Kidney (tissue), 14 donors: Measurements from ENCODE around the gene PSMB5. TPM values are rescaled to one million over a fixed set of nuclear protein-coding genes. Genes with fewer than 3 reads are reported as not detected.
A peak's percentile ranks its signal among the peaks of the same experiment; 100 is the strongest.
"Not testable (repeated sequence)": the region's sequence is repeated elsewhere in the genome, so short reads cannot be mapped to it uniquely, and the experiment has no call there.

Source experiments
- DNase-seq, 5 donors: peaks; one replicate each; pipeline ENCODE4 v3.0.0-alpha.2; 2013 to 2020
- FAIRE-seq: peaks from 2 replicates; lab custom pipeline; 2012; peaks lifted over from hg19 to GRCh38; lab: Jason Lieb, UNC
- H3K27ac ChIP-seq, 2 donors: one replicate each; pipeline ENCODE4 v1.7.0; 2013; ENCODE audit warnings: low read depth in 2 of 2, low read length in 2 of 2, inconsistent platforms in 1 of 2
- H3K27me3 ChIP-seq: one replicate; pipeline ENCODE4 v1.7.1; 2013; ENCODE audit warnings: low read length, inconsistent platforms; ENCODE audit not compliant: control insufficient read depth, insufficient read depth
- H3K36me3 ChIP-seq, 3 donors: one replicate each; pipeline versions ENCODE4 v1.7.0 to v1.7.1; 2013; ENCODE audit warnings: low read length in 3 of 3, control low read depth in 1 of 3, inconsistent platforms in 1 of 3; ENCODE audit not compliant: insufficient read depth in 3 of 3, control insufficient read depth in 2 of 3
- H3K4me1 ChIP-seq, 3 donors: one replicate each; pipeline versions ENCODE4 v1.7.0 to v1.7.1; 2013; ENCODE audit warnings: low read length in 3 of 3, inconsistent platforms in 1 of 3, low read depth in 1 of 3; ENCODE audit not compliant: control insufficient read depth in 2 of 3, insufficient read depth in 2 of 3
- H3K4me3 ChIP-seq, 3 donors: one replicate each; pipeline versions ENCODE4 v1.7.0 to v1.8.1; 2013; ENCODE audit warnings: low read length in 3 of 3, control low read depth in 1 of 3, inconsistent platforms in 1 of 3
- H3K9ac ChIP-seq, 3 donors: one replicate each; pipeline versions ENCODE4 v1.7.0 to v1.7.1; 2013; ENCODE audit warnings: low read length in 3 of 3, control low read depth in 1 of 3, inconsistent platforms in 1 of 3
- H3K9me3 ChIP-seq, 3 donors: one replicate each; pipeline versions ENCODE4 v1.7.0 to v1.7.1; 2013; ENCODE audit warnings: low read length in 3 of 3, control low read depth in 1 of 3, inconsistent platforms in 1 of 3; ENCODE audit not compliant: control insufficient read depth in 2 of 3, insufficient read depth in 1 of 3
- intact Hi-C: fragments of 100-400 bp; cut with DNase I; formaldehyde crosslinking; loops from one replicate; pipeline ENCODE4 v1.11.1; 2022
- polyA plus RNA-seq: library from polyadenylated mRNA; stranded (reverse); fragments of 350-450 nt; fragmentation: Illumina TruSeq; extraction: RNeasy Lipid Tissue Mini Kit (QIAGEN cat#74804); gene quantifications from one replicate; pipeline ENCODE4 v1.2.3, GENCODE V29; 2014; ENCODE audit warnings: low read depth, low replicate concordance; ENCODE audit not compliant: insufficient read depth
- total RNA-seq: library from RNA; stranded (reverse); fragmentation: NEBNext Ultra II Directional; extraction: Animal tissue kit (Norgen Biotek cat#: 25700); gene quantifications from one replicate; pipeline ENCODE4 v1.2.1, GENCODE V29; 2021
- TF ChIP-seq, protein P1 (sequence below): IDR thresholded peaks from 3 replicates; pipeline ENCODE4 v1.5.1; 2012; ENCODE audit warnings: mild to moderate bottlenecking, moderate library complexity, borderline replicate concordance; ENCODE audit not compliant: insufficient read depth; ENCODE audit errors: extremely low read depth
- donor health status: control.
- donor health status: control.
- donor health status: control.
- donor health status: control.
- donor health status: control.
- donor health status: DM: yes; HTN: yes; CAD: no.
- donor health status: Normal renal cell carcinoma (clear cell type).

The PSMB5 gene
- total and polyA plus RNA-seq, 2 donors from 2014 or later: 87.1 to 190 TPM

- no peaks in the 10 kb centered on the region for H3K27me3 ChIP-seq
- DNase-seq (no peak), FAIRE-seq (no peak)
- intact Hi-C loops: no loop called here
- no peaks in the 10 kb centered on the region for H3K9me3 ChIP-seq
- peak overlapping the region; percentile 95 to 99 for H3K27ac ChIP-seq
- peak overlapping the region; percentile 84 to 93 (median 93) for H3K9ac ChIP-seq
- peaks cover 2 to 11% (median 3%) of the 10 kb centered on the region in 3 donors for H3K4me1 ChIP-seq
- TF ChIP-seq, protein P1, sequence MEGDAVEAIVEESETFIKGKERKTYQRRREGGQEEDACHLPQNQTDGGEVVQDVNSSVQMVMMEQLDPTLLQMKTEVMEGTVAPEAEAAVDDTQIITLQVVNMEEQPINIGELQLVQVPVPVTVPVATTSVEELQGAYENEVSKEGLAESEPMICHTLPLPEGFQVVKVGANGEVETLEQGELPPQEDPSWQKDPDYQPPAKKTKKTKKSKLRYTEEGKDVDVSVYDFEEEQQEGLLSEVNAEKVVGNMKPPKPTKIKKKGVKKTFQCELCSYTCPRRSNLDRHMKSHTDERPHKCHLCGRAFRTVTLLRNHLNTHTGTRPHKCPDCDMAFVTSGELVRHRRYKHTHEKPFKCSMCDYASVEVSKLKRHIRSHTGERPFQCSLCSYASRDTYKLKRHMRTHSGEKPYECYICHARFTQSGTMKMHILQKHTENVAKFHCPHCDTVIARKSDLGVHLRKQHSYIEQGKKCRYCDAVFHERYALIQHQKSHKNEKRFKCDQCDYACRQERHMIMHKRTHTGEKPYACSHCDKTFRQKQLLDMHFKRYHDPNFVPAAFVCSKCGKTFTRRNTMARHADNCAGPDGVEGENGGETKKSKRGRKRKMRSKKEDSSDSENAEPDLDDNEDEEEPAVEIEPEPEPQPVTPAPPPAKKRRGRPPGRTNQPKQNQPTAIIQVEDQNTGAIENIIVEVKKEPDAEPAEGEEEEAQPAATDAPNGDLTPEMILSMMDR: no peak
- no peaks in the 10 kb centered on the region for H3K36me3 ChIP-seq
- peak overlapping the region; percentile 89 to 95 (median 93) for H3K4me3 ChIP-seq
These were observed 28.5 kb downstream of the PSMB5 start for GRCh38 chr14:23006188-23006534.

- TF ChIP-seq, protein P1: no peak
- FAIRE-seq: no peak
- Histone ChIP-seq H3K36me3 (no peaks in the 10 kb centered on the region), H3K9ac (no peak overlapping the region), H3K4me1 (peaks cover 2 to 11% (median 3%) of the 10 kb centered on the region in 3 donors), H3K4me3 (peak overlapping the region; percentile 89 to 95 (median 93)), H3K9me3 (no peaks in the 10 kb centered on the region), H3K27ac (no peak overlapping the region), H3K27me3 (no peaks in the 10 kb centered on the region)
- no peak for DNase-seq
- intact Hi-C loops: no loop called here
These were observed 29.1 kb downstream of the PSMB5 start for GRCh38 chr14:23005451-23006187.

DNA sequence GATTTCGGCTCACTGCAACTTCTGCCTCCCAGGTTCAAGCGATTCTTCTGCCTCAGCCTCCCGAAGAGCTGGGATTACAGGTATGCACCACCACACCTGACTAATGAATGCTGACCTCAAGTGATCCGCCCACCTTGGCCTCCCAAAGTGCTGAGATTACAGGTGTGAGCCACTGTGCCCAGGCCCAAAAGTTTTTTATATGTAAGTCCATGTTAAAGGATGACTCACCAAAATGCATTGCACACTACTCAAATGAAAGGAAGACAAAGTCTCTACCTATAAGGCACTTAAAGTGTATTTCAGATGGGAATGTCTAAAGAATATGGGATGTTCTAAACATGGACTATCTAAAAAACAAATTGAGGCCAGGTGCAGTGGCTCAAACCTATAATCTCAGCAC, 30.4 kb downstream of the PSMB5 start:
- H3K36me3 ChIP-seq, H3K9me3 ChIP-seq, DNase-seq, H3K4me3 ChIP-seq, intact Hi-C loops, H3K27ac ChIP-seq, FAIRE-seq, H3K9ac ChIP-seq, H3K27me3 ChIP-seq: not testable (repeated sequence)
- H3K4me1 ChIP-seq: peaks cover 2 to 11% (median 3%) of the 10 kb centered on the region in 3 donors

- DNase-seq (no peak), FAIRE-seq (no peak)
- Histone ChIP-seq H3K4me1 (peaks cover 0 to 10% (median 2%) of the 10 kb centered on the region in 3 donors), H3K27ac (no peak overlapping the region), H3K36me3 (no peaks in the 10 kb centered on the region), H3K4me3 (no peak overlapping the region), H3K27me3 (no peaks in the 10 kb centered on the region), H3K9me3 (no peaks in the 10 kb centered on the region), H3K9ac (no peak overlapping the region)
- intact Hi-C loops: no loop called here
- TF ChIP-seq, protein P1: no peak
These were observed 32.1 kb downstream of the PSMB5 start for GRCh38 chr14:23002592-23002991.
